ENCODE results near the gene FILIP1L.

- no peak for TF ChIP-seq POLR2A (IDR thresholded peaks at IDR 0.05)
- no peak for TF ChIP-seq CTCF (IDR thresholded peaks at IDR 0.05)
- TF ChIP-seq POLR2AphosphoS5 (IDR thresholded peaks at IDR 0.05; ENCODE audit: insufficient read depth in 1 of 2, low read depth in 1 of 2) = no peak
These were observed 250.7 kb downstream of the FILIP1L start for GRCh38 chr3:99863588-99863987.

All from vagina (tissue), 2 donors.